GM18951 (cell line): Measurements from ENCODE around the gene TRIM64.
"Not testable (repeated sequence)": the region's sequence is repeated elsewhere in the genome, so short reads cannot be mapped to it uniquely, and the experiment has no call there.

Experiments used
- POLR2A ChIP-seq: IDR thresholded peaks from 4 replicates; pipeline ENCODE4 v1.6.1; 2011; ENCODE audit warnings: mild to moderate bottlenecking; ENCODE audit not compliant: insufficient read length, insufficient read depth; ENCODE audit errors: extremely low read depth
- in situ Hi-C: fragments of 300-500 bp; cut with MboI; formaldehyde crosslinking; loops from one replicate; pipeline ENCODE4 v1.12.0; 2022; ENCODE audit warnings: low sequenced_read_pairs, mixed read lengths, inconsistent platforms; ENCODE audit not compliant: unreplicated experiment

The TRIM64 gene

GRCh38 chr11:89965737-89966136, at the start of gene TRIM64:
TSS of gene TRIM64 (plus strand) at chr11:89966037. CDS start at chr11:89968504, 2,467 bp downstream.
- in situ Hi-C loops, result not testable (repeated sequence)

GRCh38 chr11:89922195-89922660, 43.6 kb upstream of the TRIM64 start, which contains the start of gene TRIM49D1:
TSS of gene TRIM49D1 (minus strand) at chr11:89922245. CDS start at chr11:89917710, 4,535 bp downstream.
- TF ChIP-seq POLR2A, result no peak
- in situ Hi-C loops, result no loop called here

- in situ Hi-C loops, result not testable (repeated sequence)
Observed at GRCh38 chr11:89923764-89924163, 42.1 kb upstream of the TRIM64 start, which contains the start of gene TRIM49D2. TSS of gene TRIM49D2 (plus strand) at chr11:89924064. CDS start at chr11:89926762, 2,698 bp downstream.

- in situ Hi-C loops, result not testable (repeated sequence)
Observed at GRCh38 chr11:89960833-89961232, 5.0 kb upstream of the TRIM64 start.
